NCI-H1092 (cell line): ENCODE data around the gene FOS.

ENCODE experiments used
- DNase-seq: peaks from one replicate; lab custom pipeline; 2025; lab: John Stamatoyannopoulos, UW

Gene FOS

DNA sequence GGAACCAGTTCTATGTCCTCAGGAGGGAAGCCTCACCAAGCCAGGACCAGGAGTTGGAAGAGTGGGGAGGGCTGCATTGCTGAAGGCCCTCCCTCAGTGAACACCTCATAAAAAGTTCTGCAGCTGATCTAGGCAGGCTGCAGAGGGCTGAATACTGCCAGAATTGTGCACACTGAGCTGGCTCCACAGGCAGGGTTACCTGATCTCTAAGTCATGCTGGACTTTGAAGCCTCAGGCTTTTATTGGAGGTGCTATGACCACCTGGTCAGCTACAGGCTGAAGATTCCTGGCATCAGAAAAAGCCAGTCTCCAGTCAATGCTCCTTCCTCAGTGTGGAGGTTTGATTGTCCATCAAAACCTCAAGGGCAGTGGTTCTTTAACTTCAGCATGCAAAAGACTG lies 39.7 kb downstream of the FOS start:
- DNase-seq: no peak

- no peak for DNase-seq
These were observed 40.4 kb downstream of the FOS start for GRCh38 chr14:75319021-75319420.

DNA sequence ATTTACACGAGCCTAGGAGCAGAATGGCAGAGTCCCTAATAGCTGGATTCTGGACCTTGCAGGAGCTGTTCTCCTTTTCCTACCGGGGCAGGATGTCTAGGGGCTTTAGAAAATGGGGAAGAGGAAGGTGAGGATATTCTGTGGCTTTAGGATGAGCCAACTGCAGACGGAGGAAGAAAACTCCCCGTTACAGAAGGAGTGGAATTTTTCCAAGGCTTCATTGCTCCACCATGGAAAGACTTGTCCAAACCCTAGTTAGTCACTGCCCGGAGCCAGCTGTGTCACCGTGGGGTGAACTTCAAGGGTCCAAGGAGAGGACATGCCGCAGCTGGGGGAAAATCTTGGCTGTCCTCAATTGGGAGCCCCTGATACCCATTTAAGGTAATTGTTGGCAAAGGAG lies 41.6 kb downstream of the FOS start:
- DNase-seq: no peak

GRCh38 chr14:75322746-75323145 lies 44.1 kb downstream of the FOS start:
- DNase-seq: no peak

DNA sequence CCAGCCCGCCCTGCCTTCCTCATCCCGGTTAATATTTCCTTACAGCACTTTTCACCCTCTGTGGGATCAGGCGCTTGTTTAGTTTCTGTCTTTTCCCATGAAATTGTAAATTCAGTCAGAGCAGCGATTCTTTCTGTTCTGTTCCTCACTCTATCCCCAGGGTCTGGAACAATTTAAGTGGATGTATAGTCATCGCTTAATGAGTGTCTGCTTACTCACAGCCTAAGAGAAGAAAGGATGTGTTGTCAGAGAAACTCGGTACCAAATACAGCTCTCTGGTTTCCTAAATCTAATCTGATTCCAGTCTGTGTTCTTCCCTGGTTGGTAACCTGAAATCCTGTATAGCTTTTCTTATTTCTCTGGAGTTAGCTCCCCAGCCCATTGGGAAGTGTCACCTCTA lies 44.9 kb downstream of the FOS start:
- DNase-seq: no peak

- no peak for DNase-seq
These were observed 50.0 kb downstream of the FOS start for GRCh38 chr14:75328558-75329155.

- no peak for DNase-seq
These were observed 50.7 kb downstream of the FOS start for GRCh38 chr14:75329369-75329768.

- DNase-seq: no peak
These were observed 52.8 kb downstream of the FOS start for GRCh38 chr14:75331471-75331870.
